Inflammatory macrophage treated with lipopolysaccharide for 1 hour (primary cell): Measurements from ENCODE around the gene NLGN3.

Experiments used
- DNase-seq, 2 donors: peaks; one replicate each; pipeline ENCODE4 v3.0.0-alpha.2; 2020 to 2022

Gene NLGN3

DNA sequence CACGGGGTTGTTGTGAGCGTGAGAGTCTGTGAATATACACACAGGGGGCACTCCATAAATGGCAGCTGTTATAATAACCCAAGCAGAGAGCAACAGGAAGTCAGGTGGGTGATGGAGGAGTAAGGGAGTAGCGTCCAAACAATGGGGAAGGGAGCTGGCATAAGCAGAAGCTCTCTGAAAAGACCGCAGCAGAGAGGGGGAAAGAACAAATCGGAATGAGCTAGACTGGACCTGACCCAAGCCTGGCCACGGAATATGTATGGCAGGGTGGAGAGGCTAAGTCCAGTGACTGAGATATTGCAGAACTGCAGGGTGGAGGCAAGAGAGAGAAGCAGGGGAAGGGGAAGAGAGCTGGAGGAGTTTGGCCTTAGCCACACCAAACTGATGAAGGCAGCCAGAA is 71.8 kb downstream of the NLGN3 start:
- DNase-seq = no peak

DNA sequence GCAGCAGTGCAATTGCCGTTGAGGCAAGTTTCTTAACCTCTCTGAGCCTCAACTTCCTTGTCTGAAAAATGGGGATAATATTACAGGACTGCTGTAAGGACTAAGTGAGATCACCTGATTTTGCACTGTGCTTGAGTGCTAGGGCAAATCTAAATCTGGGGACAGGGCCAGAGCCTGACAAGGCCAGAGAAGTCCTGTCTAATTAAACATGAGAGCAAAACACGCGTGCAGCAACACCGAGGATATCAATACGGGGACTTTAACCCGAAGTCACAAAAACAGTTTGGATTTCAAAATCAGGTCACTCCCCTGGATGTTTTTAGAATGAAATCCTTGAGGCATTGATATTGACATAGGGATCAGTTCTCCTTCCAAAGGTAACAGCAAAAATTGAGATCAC is 72.7 kb downstream of the NLGN3 start:
- DNase-seq = no peak
